Common myeloid progenitor, CD34-positive (primary cell): ENCODE measurements around the gene PPAN.
A peak's percentile ranks its signal among the peaks of the same experiment; 100 is the strongest.

Source experiments
- CTCF ChIA-PET: fragments of 350-600 bp; sonication (Branson Sonifier 250); formaldehyde crosslinking; loops from one replicate; lab custom pipeline; 2021; ENCODE audit warnings: antibody characterized with exemption; lab: Charles Lee
- POLR2A ChIA-PET: fragments of 350-600 bp; sonication (Branson Sonifier 250); formaldehyde crosslinking; loops from one replicate; lab custom pipeline; 2021; ENCODE audit warnings: antibody characterized with exemption; lab: Charles Lee
- DNase-seq, 3 donors: peaks; one replicate each; pipeline versions ENCODE4 v3.0.0 to v3.0.0-alpha.2; 2013
- H3K27ac ChIP-seq, 2 experiments: 1 replicate in 1 of 2; 2 replicates in 1 of 2; pipeline ENCODE4 v1.7.0; 2013; ENCODE audit warnings: inconsistent platforms in 2 of 2, low read length in 2 of 2, mild to moderate bottlenecking in 2 of 2, low read depth in 1 of 2, moderate library complexity in 1 of 2; ENCODE audit not compliant: severe bottlenecking in 2 of 2, insufficient read depth in 1 of 2, poor library complexity in 1 of 2
- H3K27me3 ChIP-seq, 5 experiments: replicated peaks in 2 of 5; 1 replicate in 3 of 5; 2 replicates in 2 of 5; pipeline versions ENCODE4 v1.6.1 to v1.7.0; 2013; ENCODE audit warnings: low read length in 4 of 5, mild to moderate bottlenecking in 2 of 5, moderate library complexity in 2 of 5, inconsistent platforms in 1 of 5; ENCODE audit not compliant: insufficient read depth in 5 of 5, control insufficient read depth in 4 of 5
- H3K36me3 ChIP-seq, 4 experiments: 1 replicate in 2 of 4; 2 replicates in 2 of 4; pipeline versions ENCODE4 v1.6.1 to v1.7.0; 2013; ENCODE audit warnings: low read length in 3 of 4, control low read depth in 1 of 4, mild to moderate bottlenecking in 1 of 4; ENCODE audit not compliant: control insufficient read depth in 4 of 4, insufficient read depth in 4 of 4
- H3K4me1 ChIP-seq, 4 experiments: 1 replicate in 3 of 4; 2 replicates in 1 of 4; pipeline versions ENCODE4 v1.6.1 to v1.7.1; 2013; ENCODE audit warnings: low read length in 3 of 4, mild to moderate bottlenecking in 3 of 4, control low read depth in 1 of 4, inconsistent platforms in 1 of 4, moderate library complexity in 1 of 4; ENCODE audit not compliant: control insufficient read depth in 4 of 4, insufficient read depth in 4 of 4; ENCODE audit errors: control extremely low read depth in 1 of 4
- H3K4me3 ChIP-seq, 7 experiments: 1 replicate in 4 of 7; 2 replicates in 3 of 7; pipeline versions ENCODE4 v1.5.1 to v1.7.0; 2013; ENCODE audit warnings: mild to moderate bottlenecking in 7 of 7, low read length in 6 of 7, moderate library complexity in 6 of 7, inconsistent platforms in 2 of 7, low read depth in 2 of 7, control low read depth in 1 of 7; ENCODE audit not compliant: insufficient read depth in 4 of 7, control insufficient read depth in 1 of 7; ENCODE audit errors: extremely low read depth in 1 of 7
- H3K9me3 ChIP-seq, 5 experiments: 1 replicate in 4 of 5; 2 replicates in 1 of 5; pipeline versions ENCODE4 v1.6.1 to v1.7.1; 2013; ENCODE audit warnings: low read length in 4 of 5, mild to moderate bottlenecking in 2 of 5, inconsistent platforms in 1 of 5, low read depth in 1 of 5, moderate library complexity in 1 of 5; ENCODE audit not compliant: control insufficient read depth in 4 of 5, insufficient read depth in 2 of 5; ENCODE audit errors: control extremely low read depth in 1 of 5
- WGBS: methylation state at CpG from one replicate; pipeline ENCODE4 v1.1.5; 2013; ENCODE audit not compliant: insufficient coverage; 5-methylcytosine and 5-hydroxymethylcytosine counted together

The PPAN gene

DNA sequence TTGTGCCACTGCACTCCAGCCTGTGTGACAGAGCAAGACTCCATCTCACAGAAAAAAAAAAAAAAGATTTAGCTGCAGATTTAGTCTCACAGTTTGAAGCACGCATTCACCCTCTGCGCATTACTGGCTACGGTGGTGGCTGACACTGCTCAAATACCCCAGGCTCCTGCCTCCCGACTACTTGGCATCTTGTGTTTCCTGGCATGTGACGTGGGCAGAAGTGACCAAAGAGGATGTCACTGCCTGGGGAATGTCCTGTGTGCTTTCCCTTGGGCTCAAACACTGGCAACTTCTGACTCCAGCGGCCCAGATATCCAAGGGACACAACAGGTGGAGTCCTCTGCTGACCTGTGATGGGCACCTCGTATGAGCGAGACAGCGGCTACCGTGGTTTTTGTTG, 38.2 kb downstream of the PPAN start:
- DNase-seq, result no peak
- POLR2A ChIA-PET, result interaction anchor here (0.6 kb wide), 1 partner anchor 19 kb away, joined by 3 read pairs; no protein-coding TSS in a partner anchor
- CTCF ChIA-PET, result no interaction called here

DNA sequence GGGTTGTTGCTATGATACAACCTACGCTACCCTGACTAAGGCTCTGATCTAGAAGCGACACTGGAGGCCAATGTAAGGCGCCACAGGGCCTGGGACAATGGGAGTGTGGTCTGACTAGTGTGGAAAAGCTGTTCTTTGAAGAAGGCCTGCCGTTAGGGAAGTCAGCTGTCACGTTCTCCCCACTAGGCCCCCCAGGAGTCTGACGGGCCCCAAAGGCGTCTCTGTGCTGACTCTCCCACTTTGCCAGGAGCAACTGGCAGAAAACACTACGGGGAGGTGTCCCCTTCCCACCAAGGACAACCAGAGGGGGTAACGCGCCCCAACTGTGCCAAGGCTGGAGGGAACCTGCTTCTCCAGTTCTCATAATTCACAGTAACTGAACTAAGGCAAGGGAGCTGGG, 38.9 kb downstream of the PPAN start:
- no peaks in the 10 kb centered on the region for H3K9me3 ChIP-seq
- ChIA-PET CTCF (no interaction called here), POLR2A (no interaction called here)
- peaks cover 17 to 88% (median 77%) of the 10 kb centered on the region in 4 experiments for H3K36me3 ChIP-seq
- H3K4me1 ChIP-seq, result no peaks in the 10 kb centered on the region
- no peak overlapping the region for H3K27ac ChIP-seq
- 97% methylated on average over 9 of the region's 10 CpGs for WGBS
- no peak for DNase-seq
- no peaks in the 10 kb centered on the region for H3K27me3 ChIP-seq
- no peak overlapping the region for H3K4me3 ChIP-seq

More for the DNA sequence above, 38.2 kb downstream of the PPAN start:
- WGBS, result 90% methylated on average over 10 of the region's 10 CpGs
- Histone ChIP-seq H3K9me3 (no peaks in the 10 kb centered on the region), H3K4me3 (no peak overlapping the region), H3K36me3 (peaks cover 12 to 88% (median 76%) of the 10 kb centered on the region in 4 experiments), H3K27ac (no peak overlapping the region), H3K4me1 (no peaks in the 10 kb centered on the region), H3K27me3 (no peaks in the 10 kb centered on the region)

GRCh38 chr19:10146142-10146541, 40.0 kb downstream of the PPAN start:
- Histone ChIP-seq H3K27me3 (no peaks in the 10 kb centered on the region), H3K4me3 (no peak overlapping the region), H3K9me3 (no peaks in the 10 kb centered on the region), H3K36me3 (peaks cover 18 to 90% (median 80%) of the 10 kb centered on the region in 4 experiments), H3K4me1 (no peaks in the 10 kb centered on the region), H3K27ac (no peak overlapping the region)
- DNase-seq, result no peak
- WGBS, result over 99% methylated on average over 14 of the region's 14 CpGs
- CTCF ChIA-PET, result interaction anchor here (0.9 kb wide), 1 partner anchor 104 kb away, joined by 4 read pairs; no protein-coding TSS in a partner anchor
- POLR2A ChIA-PET, result no interaction called here

DNA sequence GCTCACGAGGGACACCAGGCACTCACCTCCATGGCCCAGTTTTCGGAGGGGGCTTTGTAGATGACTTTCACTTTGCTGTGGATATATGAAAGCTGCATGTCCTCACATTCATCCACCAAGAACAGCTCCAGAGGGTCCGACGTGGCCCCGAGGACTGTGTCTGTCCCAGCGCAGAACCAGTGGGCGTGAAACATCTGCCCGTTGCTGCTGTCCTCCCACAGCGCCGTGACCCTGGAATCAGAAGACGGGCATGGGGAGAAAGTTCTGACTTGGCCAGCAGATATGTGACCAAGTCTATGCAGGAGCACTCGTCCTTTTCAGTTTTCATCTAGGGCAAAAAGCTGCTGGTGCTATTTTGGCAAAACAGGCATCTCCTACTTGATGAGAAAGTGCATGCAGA, 43.3 kb downstream of the PPAN start:
- Histone ChIP-seq H3K27me3 (no peaks in the 10 kb centered on the region), H3K36me3 (peaks cover 20 to 87% (median 75%) of the 10 kb centered on the region in 4 experiments), H3K27ac (no peak overlapping the region), H3K9me3 (no peaks in the 10 kb centered on the region), H3K4me3 (no peak overlapping the region), H3K4me1 (no peaks in the 10 kb centered on the region)
- ChIA-PET POLR2A (no interaction called here), CTCF (no interaction called here)
- 94% methylated on average over 10 of the region's 12 CpGs for WGBS
- no peak for DNase-seq

- no peaks in the 10 kb centered on the region for H3K27me3 ChIP-seq
- H3K36me3 ChIP-seq, result peaks cover 26 to 88% (median 72%) of the 10 kb centered on the region in 4 experiments
- H3K27ac ChIP-seq, result no peak overlapping the region
- no peaks in the 10 kb centered on the region for H3K4me1 ChIP-seq
- ChIA-PET CTCF (no interaction called here), POLR2A (no interaction called here)
- 95% methylated on average over 5 of the region's 5 CpGs for WGBS
- H3K9me3 ChIP-seq, result no peaks in the 10 kb centered on the region
- H3K4me3 ChIP-seq, result no peak overlapping the region
- no peak for DNase-seq
These were observed 45.4 kb downstream of the PPAN start for GRCh38 chr19:10151521-10151920.

DNA sequence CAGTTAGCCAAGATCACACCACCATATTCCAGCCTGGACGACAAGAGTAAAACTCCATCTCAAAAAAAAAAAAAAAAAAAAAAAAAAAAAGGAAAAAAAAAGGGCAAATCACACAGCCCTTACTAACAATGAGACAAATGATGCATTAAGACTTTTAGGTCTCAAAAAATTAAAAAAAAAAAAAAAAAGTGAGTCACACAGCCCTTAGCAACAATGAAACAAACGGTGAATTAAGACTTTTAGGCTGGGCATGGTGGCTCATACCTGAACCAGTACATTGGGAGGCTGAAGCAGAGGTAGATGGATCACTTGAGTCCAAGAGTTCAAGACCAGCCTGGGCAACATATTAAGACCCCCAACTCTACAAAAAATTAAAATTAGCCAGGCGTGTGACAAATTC, 45.9 kb downstream of the PPAN start:
- Histone ChIP-seq H3K4me3 (no peak overlapping the region), H3K27me3 (no peaks in the 10 kb centered on the region), H3K36me3 (peaks cover 25 to 88% (median 72%) of the 10 kb centered on the region in 4 experiments), H3K4me1 (no peaks in the 10 kb centered on the region), H3K9me3 (no peaks in the 10 kb centered on the region), H3K27ac (peak overlapping the region in 1 of 2 experiments; percentile 5)
- DNase-seq, result peak in 2 of 3 donors; percentile 10 to 12
- no CpG with 5 or more reads among the region's 3 CpGs for WGBS
- CTCF ChIA-PET, result no interaction called here
- POLR2A ChIA-PET, result no interaction called here

DNA sequence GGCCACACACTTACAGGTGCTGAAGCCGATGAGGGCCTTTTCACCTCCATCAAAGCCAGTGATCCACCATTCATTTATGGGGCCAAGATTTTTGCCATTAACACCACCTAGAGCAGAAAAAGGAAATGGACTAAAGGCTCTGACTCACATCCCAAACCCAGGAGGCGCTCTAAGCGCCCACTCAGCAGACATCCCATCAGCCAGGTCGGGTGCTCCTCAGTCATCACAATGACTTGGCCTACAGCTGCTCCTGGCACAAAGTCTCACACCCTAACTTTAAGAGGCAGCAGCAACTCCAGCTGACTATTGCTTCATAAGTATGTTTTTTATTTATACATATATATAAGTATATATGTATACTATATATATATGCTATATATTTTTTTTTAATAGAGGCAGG, 49.7 kb downstream of the PPAN start:
- Histone ChIP-seq H3K4me1 (no peaks in the 10 kb centered on the region), H3K27ac (no peak overlapping the region), H3K36me3 (peaks cover 25 to 96% (median 81%) of the 10 kb centered on the region in 4 experiments), H3K27me3 (no peaks in the 10 kb centered on the region), H3K9me3 (no peaks in the 10 kb centered on the region), H3K4me3 (no peak overlapping the region)
- peak in 2 of 3 donors; percentile 9 to 10 for DNase-seq
- WGBS, result 100% methylated on average over 1 of the region's 4 CpGs
- CTCF ChIA-PET, result no interaction called here
- POLR2A ChIA-PET, result no interaction called here
